ENCODE results near the gene TESK2.

TESK2 gene

DNA sequence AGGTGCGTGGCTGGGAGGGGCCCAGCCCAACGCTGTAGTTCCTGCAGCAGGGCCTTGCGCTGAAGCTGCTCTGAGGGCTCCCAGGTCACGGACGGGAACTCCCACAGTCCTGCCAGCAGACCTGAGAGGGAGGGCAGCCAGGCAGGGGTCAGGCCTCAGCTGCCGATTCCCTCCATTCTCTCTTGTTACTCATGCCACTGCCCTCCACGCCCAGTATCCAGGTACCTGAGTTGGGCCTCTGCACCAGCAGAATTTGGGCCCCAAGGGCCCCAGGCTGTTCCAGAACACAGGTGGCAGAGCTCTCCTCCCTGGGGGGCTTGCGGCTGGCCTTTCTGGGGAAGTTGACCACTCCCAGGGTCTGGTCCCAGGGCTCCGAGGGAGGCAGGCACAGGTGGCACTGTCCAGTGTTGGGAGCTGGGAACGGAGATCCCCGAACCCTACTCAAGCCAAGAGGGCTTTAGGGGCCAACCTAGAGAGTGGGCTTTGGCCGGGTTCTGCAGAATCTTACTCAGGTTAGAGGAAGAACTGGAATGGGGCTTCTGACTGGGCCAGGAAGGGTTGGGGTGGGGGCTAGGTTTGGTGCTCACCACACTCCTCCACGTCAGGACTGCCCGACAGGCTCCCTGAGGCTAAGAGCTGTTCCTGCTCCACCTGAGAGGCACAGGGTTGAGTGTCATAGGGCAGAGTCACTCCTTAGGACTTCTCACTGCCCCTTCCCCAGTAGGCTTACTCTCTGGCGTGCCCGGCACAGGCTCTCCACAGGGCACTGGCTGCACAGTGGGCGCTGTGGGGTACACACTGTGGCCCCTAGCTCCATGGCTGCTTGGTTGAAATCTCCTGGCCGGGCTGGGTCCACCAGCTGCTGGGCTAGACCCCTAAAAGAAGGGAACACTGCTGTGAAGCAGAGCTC lies 159.3 kb downstream of the TESK2 start:
- DNase-seq, result peak; percentile 51

- peak; percentile 97 for DNase-seq
These were observed 161.5 kb downstream of the TESK2 start for GRCh38 chr1:45329445-45329844.

DNA sequence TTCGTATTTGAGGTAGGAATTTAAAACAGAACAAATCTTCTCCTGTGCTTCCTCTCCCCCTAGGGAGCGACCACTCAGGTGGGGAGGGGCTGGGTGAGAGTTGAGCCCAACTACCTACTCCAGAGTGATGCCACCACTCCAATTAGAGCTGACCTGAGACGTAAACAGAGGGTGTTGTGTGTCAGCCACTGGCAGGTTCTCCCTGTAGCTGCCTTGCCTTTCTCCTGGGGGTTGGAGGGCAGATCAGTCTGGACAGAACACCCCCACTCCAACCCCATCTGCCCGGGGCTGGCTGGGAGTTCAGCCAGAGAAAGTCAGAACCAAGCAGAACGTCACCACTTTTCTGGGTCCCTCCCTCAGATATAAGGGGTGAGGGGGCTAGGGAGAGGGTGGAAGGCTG lies 162.3 kb downstream of the TESK2 start:
- peak; percentile 75 for DNase-seq

DNA sequence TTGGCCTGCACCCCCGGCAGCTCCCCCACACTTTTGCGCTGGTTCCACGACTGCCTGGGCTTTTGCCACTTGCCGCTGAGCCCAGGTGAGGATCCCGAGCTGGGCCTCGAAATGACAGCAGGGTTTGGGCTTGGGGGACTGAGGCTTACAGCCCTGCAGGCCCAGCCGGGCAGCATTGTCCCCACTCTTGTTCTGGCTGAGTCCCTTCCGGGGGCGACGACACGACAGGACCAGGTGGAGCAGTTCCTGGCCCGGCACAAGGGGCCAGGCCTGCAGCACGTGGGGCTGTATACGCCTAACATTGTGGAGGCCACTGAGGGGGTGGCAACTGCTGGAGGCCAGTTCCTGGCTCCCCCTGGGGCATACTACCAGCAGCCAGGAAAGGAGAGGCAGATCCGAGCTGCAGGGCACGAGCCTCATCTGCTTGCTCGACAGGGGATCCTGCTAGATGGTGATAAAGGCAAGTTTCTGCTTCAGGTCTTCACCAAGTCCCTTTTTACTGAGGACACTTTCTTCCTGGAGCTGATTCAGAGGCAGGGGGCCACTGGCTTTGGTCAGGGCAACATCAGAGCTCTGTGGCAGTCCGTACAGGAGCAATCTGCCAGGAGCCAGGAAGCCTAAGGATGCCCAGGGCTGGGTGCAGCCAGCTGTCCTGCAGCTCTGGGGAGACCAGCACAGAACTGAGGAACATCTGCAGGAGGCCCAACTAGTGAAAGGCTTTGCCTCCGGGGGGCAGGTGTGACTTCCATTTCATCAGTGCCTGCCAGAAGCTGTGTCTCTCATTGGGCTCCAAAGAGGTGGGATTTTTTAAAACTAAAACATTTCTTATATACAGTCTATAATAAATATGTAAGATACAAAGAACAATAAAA lies 163.1 kb downstream of the TESK2 start:
- DNase-seq, result peak; percentile 69

- peak; percentile 93 for DNase-seq
These were observed 164.0 kb downstream of the TESK2 start, which contains the start of gene HPDL for GRCh38 chr1:45326627-45327623. HPDL (plus strand) TSS chr1:45326895; CDS start chr1:45327149, 254 bp downstream.

DNA sequence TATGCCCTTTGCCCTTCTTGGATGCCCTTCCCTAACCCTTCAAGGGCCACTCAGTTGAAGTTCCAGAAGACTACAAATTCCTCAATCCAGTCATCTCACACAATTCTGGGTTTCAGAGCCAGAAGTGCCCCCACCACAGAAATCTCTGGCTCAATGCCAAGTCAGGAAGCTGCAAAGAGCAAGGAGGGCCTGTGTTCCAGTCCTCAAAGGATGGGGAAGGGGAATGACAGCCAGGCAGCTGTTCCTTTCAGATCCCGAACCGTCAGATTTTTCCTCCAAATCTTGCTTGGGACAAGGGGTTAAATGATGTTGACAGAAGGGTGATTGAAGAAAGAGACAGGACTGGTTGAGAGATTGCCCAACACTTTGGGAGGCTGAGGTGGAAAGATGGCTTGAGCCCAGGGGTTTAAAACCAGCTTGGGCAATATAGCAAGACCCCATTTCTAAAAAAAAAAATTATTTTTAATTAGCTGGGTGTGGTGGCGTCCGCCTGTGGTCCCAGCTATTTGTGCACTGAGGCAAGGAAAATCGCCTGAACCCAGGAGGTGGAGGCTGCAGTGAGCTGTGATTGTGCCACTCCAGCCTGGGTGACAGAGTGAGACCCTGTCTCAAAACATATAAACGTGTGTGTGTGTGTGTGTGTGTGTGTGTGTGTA lies 165.0 kb downstream of the TESK2 start:
- DNase-seq, result peak; percentile 52

DNA sequence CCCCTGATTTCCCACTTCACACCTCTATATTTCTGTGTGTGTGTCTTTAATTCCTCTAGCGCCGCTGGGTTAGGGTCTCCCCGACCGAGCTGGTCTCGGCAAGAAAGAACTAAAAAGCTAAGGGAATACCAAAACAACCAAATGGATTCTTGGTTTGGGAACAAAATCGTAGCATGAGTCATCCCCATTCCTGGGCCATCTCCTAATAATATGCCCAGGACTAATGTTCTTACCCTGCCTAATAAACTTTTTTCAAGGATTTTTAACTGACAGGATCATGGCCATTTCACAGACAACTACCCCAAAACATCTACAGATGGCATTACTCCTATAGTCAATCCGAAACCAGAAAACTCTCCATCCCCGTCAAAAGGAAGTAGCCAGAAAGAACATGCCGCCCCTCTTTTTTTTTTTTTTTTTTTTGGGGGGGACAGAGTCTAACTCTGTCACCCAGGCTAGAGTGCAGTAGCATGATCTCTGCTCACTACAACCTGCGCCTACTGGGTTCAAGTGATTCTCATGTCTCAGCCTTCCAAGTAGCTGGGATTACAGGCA lies 168.4 kb downstream of the TESK2 start:
- DNase-seq, result peak; percentile 25

- DNase-seq, result peak; percentile 8
These were observed 169.5 kb downstream of the TESK2 start for GRCh38 chr1:45321444-45321843.

GRCh38 chr1:45319761-45320160 lies 171.2 kb downstream of the TESK2 start:
- peak; percentile 53 for DNase-seq

DNA sequence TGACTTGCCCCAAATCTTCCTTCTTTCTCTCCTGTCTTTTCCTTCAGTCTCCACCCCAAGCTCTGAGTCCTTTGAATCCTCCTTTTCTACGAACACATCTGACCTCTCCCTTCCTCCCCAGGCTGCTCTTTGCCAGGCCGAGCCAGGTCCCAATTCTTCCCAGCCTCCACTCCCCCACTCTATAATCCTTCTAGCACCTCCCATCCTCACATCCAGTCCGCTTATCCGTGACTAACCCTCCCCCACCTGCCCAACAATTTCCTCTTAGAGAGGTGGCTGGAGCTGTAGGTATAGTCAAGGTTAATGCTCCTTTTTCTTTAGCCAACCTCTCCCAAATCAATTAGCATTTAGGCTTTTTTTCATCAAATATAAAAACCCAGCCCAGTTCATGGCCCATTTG lies 173.8 kb downstream of the TESK2 start:
- DNase-seq, result peak; percentile 22

- DNase-seq, result no peak
These were observed 176.7 kb downstream of the TESK2 start for GRCh38 chr1:45314266-45314665.

- no peak for DNase-seq
These were observed 184.1 kb downstream of the TESK2 start for GRCh38 chr1:45306905-45307304.

GRCh38 chr1:45306319-45306718 lies 184.6 kb downstream of the TESK2 start:
- no peak for DNase-seq

- no peak for DNase-seq
These were observed 185.7 kb downstream of the TESK2 start for GRCh38 chr1:45305231-45305630.

DNA sequence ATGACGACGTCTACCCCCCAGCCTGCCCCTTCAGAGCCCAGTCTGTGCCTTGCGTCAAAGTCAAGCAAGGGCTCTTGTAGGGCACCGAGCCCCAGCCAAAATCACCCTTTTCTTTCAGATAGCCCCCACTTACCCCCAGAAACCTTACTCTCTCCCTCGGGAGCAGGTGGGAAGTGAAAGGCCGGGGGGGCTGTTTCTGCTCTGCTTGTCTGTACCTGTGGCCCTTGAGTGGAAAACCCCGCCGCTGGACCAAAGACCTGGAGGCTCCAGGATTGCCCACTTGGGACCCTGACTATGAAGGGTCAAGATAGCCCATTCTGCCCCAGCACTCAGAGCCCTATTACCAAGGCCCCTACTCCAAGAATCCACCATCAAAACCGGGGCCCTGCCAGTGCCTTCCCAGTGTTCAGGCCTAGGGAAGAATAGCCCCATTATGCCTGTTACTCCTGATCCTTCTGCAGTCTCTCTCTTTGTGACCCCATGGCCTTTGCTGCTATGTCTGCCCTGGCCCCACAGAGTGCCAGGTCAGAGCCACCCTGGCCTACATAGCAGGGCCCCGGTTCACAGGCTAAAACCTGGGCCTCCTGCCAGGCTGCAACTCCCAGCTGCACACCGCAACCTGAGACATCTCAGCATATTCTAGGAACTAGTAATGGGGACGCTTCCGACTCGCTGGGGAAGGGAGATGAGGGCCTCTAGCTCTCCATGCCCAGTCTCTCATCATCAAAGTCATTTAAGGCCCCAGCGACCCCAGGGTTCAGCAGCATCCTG lies 186.5 kb downstream of the TESK2 start:
- DNase-seq, result no peak

- peak; percentile 99 for DNase-seq
These were observed 187.2 kb downstream of the TESK2 start for GRCh38 chr1:45303520-45304310.

GRCh38 chr1:45302505-45303150 lies 188.3 kb downstream of the TESK2 start:
- DNase-seq, result no peak

DNA sequence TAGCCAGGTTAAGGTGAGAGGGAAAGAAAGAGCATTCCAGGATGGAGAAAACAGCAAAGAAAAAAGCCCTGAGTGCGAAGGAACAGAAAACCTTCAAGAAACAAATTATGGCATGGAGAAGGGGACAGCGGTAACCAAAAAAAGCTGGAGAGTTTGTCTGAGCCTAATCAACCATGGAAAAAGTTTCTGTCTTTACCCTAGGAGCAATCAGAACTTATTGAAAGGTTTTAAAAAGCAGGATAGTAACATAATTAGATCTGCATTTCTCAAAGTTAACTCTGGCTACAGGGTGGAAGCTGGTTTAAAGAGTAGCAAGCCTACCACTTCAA lies 190.3 kb downstream of the TESK2 start:
- DNase-seq, result no peak

DNA sequence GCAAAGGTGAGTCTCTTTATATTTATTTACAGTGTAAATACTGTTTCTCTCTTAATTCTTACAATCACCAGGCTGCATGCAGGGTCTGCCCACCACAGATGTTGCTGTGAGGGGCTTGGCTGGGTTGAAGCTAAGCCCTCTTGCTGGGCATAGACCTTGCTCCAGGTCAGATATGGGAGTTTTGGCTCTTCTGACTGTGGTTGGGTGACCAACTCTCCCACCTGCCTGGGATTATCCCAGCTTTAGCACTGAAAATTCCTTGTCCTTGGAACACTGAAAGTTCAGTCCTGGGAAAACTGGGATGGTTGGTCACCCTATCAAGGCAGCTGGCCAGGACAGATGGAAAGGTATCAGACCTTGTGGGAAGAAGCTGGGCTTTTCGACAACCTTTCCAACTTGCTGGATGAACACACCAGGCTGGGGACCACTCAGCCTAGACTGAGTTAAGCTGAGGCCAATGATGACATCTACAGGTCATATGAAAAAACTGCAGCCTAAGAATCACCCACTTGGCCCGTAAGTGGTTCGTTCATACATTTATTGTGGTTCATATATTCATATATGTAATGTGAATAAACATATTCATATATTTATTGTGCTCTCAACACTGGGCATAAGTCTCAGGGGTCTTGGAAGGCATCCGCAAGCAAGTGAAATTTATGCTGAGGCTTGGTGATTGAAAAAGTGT lies 190.8 kb downstream of the TESK2 start:
- DNase-seq, result peak; percentile 70

All from islet precursor cell (in vitro differentiated cells).